HEK293 (cell line): ENCODE measurements around the gene TTLL10.

Experiments
- CTCF ChIA-PET: fragments of 350-600 bp; formaldehyde crosslinking; extraction: SDS; loops from one replicate; lab custom pipeline; 2021; ENCODE audit warnings: antibody characterized with exemption; lab: Yijun Ruan, JAX
- POLR2A ChIA-PET: fragments of 300-600 bp; formaldehyde crosslinking; extraction: SDS; loops from one replicate; lab custom pipeline; 2020; ENCODE audit warnings: antibody characterized with exemption, inconsistent platforms; lab: Yijun Ruan, JAX
- H3K27ac ChIP-seq: fragments of 200-500 bp; sonication (Bioruptor generic); 2 replicates; pipeline ENCODE4 v1.5.1; 2014; ENCODE audit warnings: low read depth, low read length, control low read depth, inconsistent platforms; ENCODE audit errors: extremely low read depth
- H3K36me3 ChIP-seq, 2 experiments: fragments of 200-500 bp in 1 of 2; sonication (Bioruptor generic) in 1 of 2; 1 replicate in 1 of 2; 2 replicates in 1 of 2; pipeline ENCODE4 v1.5.1; 2014 to 2017; ENCODE audit warnings: inconsistent platforms in 2 of 2, low read length in 2 of 2; ENCODE audit not compliant: control insufficient read depth in 2 of 2, insufficient read depth in 1 of 2
- H3K4me1 ChIP-seq: fragments of 200-500 bp; sonication (Bioruptor generic); 2 replicates; pipeline ENCODE4 v1.5.1; 2014; ENCODE audit warnings: mild to moderate bottlenecking, low read length, inconsistent platforms; ENCODE audit not compliant: control insufficient read depth, insufficient read depth
- H3K4me3 ChIP-seq: 2 replicates; pipeline ENCODE4 v1.5.1; 2011; ENCODE audit warnings: low read depth, mild to moderate bottlenecking, control low read depth, low read length, moderate library complexity
- H3K9me3 ChIP-seq: fragments of 200-500 bp; sonication (Bioruptor generic); 2 replicates; pipeline ENCODE4 v1.5.1; 2014; ENCODE audit warnings: low read depth, low read length, inconsistent platforms; ENCODE audit not compliant: control insufficient read depth, insufficient read depth
- ELK4 ChIP-seq: IDR thresholded peaks from 2 replicates; pipeline ENCODE4 v1.6.1; 2011; ENCODE audit warnings: mild to moderate bottlenecking, low read depth, low read length, borderline replicate concordance
- GLIS2 ChIP-seq: fragments of 450-650 bp; formaldehyde crosslinking; IDR thresholded peaks from 2 replicates; pipeline ENCODE4 v1.5.1; 2016; ENCODE audit warnings: missing biosample characterization, missing genetic modification characterization
- KLF17 ChIP-seq: fragments of 450-650 bp; formaldehyde crosslinking; IDR thresholded peaks from 2 replicates; pipeline ENCODE4 v1.5.1; 2016; ENCODE audit warnings: missing biosample characterization, missing genetic modification characterization
- MEIS1 ChIP-seq: sonication (generic); formaldehyde crosslinking; IDR thresholded peaks from 2 replicates; pipeline ENCODE4 v1.8.1; 2022; ENCODE audit warnings: missing genetic modification reagents, mild to moderate bottlenecking, borderline replicate concordance
- PBX3 ChIP-seq: sonication (generic); formaldehyde crosslinking; IDR thresholded peaks from 2 replicates; pipeline ENCODE4 v1.8.1; 2022; ENCODE audit warnings: mild to moderate bottlenecking, moderate library complexity, missing genetic modification reagents
- ZBTB26 ChIP-seq: fragments of 450-650 bp; formaldehyde crosslinking; optimal IDR thresholded peaks from 2 replicates; pipeline ENCODE3; 2016; ENCODE audit warnings: missing biosample characterization, mild to moderate bottlenecking, missing genetic modification characterization
- ZBTB44 ChIP-seq: fragments of 450-650 bp; IDR thresholded peaks from 2 replicates; pipeline ENCODE4 v1.5.1; 2018; ENCODE audit warnings: missing biosample characterization, mild to moderate bottlenecking, missing genetic modification characterization
- ZNF132 ChIP-seq: fragments of 450-650 bp; formaldehyde crosslinking; IDR thresholded peaks from 2 replicates; pipeline ENCODE4 v1.5.1; 2017; ENCODE audit warnings: missing biosample characterization, missing genetic modification characterization, borderline replicate concordance
- ZNF140 ChIP-seq: fragments of 450-650 bp; formaldehyde crosslinking; IDR thresholded peaks from 2 replicates; pipeline ENCODE4 v1.5.1; 2016; ENCODE audit warnings: missing biosample characterization, missing genetic modification characterization
- ZNF146 ChIP-seq: fragments of 450-650 bp; formaldehyde crosslinking; IDR thresholded peaks from 2 replicates; pipeline ENCODE4 v1.5.1; 2016; ENCODE audit warnings: missing biosample characterization, missing genetic modification characterization
- ZNF16 ChIP-seq: fragments of 450-650 bp; formaldehyde crosslinking; IDR thresholded peaks from 2 replicates; pipeline ENCODE4 v1.5.1; 2016; ENCODE audit warnings: low read depth, missing biosample characterization, missing genetic modification characterization
- ZNF169 ChIP-seq: fragments of 450-650 bp; formaldehyde crosslinking; IDR thresholded peaks from 2 replicates; pipeline ENCODE4 v1.5.1; 2016; ENCODE audit warnings: missing biosample characterization, missing genetic modification characterization
- ZNF211 ChIP-seq: fragments of 450-650 bp; formaldehyde crosslinking; IDR thresholded peaks from 2 replicates; pipeline ENCODE4 v1.5.1; 2016; ENCODE audit warnings: low read depth, missing biosample characterization, missing genetic modification characterization
- ZNF23 ChIP-seq: fragments of 450-650 bp; formaldehyde crosslinking; IDR thresholded peaks from 2 replicates; pipeline ENCODE4 v1.5.1; 2016; ENCODE audit warnings: missing biosample characterization, missing genetic modification characterization, borderline replicate concordance
- ZNF311 ChIP-seq: fragments of 450-650 bp; formaldehyde crosslinking; IDR thresholded peaks from 2 replicates; pipeline ENCODE4 v1.5.1; 2017; ENCODE audit warnings: missing biosample characterization, missing genetic modification characterization, borderline replicate concordance
- ZNF416 ChIP-seq: fragments of 450-650 bp; formaldehyde crosslinking; IDR thresholded peaks from 2 replicates; pipeline ENCODE4 v1.5.1; 2016; ENCODE audit warnings: missing biosample characterization, missing genetic modification characterization
- ZNF423 ChIP-seq: fragments of 450-650 bp; formaldehyde crosslinking; IDR thresholded peaks from 2 replicates; pipeline ENCODE4 v1.5.1; 2016; ENCODE audit warnings: missing biosample characterization, missing genetic modification characterization
- ZNF561 ChIP-seq: fragments of 450-650 bp; IDR thresholded peaks from 2 replicates; pipeline ENCODE4 v1.5.1; 2018; ENCODE audit warnings: missing biosample characterization, missing genetic modification characterization, borderline replicate concordance
- ZNF621 ChIP-seq: fragments of 450-650 bp; formaldehyde crosslinking; IDR thresholded peaks from 2 replicates; pipeline ENCODE4 v1.5.1; 2017; ENCODE audit warnings: missing biosample characterization, missing genetic modification characterization
- ZNF629 ChIP-seq: fragments of 450-650 bp; formaldehyde crosslinking; IDR thresholded peaks from 2 replicates; pipeline ENCODE4 v1.5.1; 2017; ENCODE audit warnings: missing biosample characterization, missing genetic modification characterization
- ZNF704 ChIP-seq: fragments of 450-650 bp; formaldehyde crosslinking; IDR thresholded peaks from 2 replicates; pipeline ENCODE4 v1.5.1; 2016; ENCODE audit warnings: missing biosample characterization, missing genetic modification characterization
- ZNF768 ChIP-seq: fragments of 450-650 bp; formaldehyde crosslinking; IDR thresholded peaks from 2 replicates; pipeline ENCODE4 v1.5.1; 2018; ENCODE audit warnings: missing biosample characterization, mild to moderate bottlenecking, missing genetic modification characterization
- ZSCAN23 ChIP-seq: fragments of 450-650 bp; formaldehyde crosslinking; IDR thresholded peaks from 2 replicates; pipeline ENCODE4 v1.5.1; 2016; ENCODE audit warnings: missing biosample characterization, missing genetic modification characterization

Gene TTLL10

GRCh38 chr1:1232208-1232795 is 58.6 kb downstream of the TTLL10 start, which contains the start of gene B3GALT6:
TSS of gene B3GALT6 (plus strand) at chr1:1232237. CDS start at chr1:1232279, 42 bp downstream.
- CTCF ChIA-PET = interaction anchor here (1.7 kb wide), 1 partner anchor 18 kb away, joined by 4 read pairs; no protein-coding TSS in a partner anchor
- no peaks in the 10 kb centered on the region for H3K9me3 ChIP-seq
- 0 out of 2 replicates have a peak, but pooled peaks have one; percentile 1 for TF ChIP-seq ELK4
- no peak for TF ChIP-seq ZNF146 (tag by site-specific recombination)
- TF ChIP-seq MEIS1 (CRISPR knock-in tag) = 0 out of 2 replicates have a peak, but pooled peaks have one; percentile 31
- no peak for TF ChIP-seq KLF17
- TF ChIP-seq, all 188 proteins: peak for 2
- Histone ChIP-seq H3K4me3 (peak within 1 kb of the TSS; percentile 81), H3K4me1 (no peaks in the 10 kb centered on the region; the same call in 1 of the 2 replicates), H3K27ac (peak within 1 kb of the TSS; percentile 90), H3K36me3 (peaks cover 0 to 37% of the 10 kb centered on the region in 2 experiments; a peak in 1 of 3 replicates)
- POLR2A ChIA-PET = no interaction called here

GRCh38 chr1:1232796-1233566 is 59.3 kb downstream of the TTLL10 start:
- TF ChIP-seq ZNF561 (tag by site-specific recombination) = no peak
- TF ChIP-seq GLIS2 (tag by site-specific recombination) = no peak
- TF ChIP-seq ZBTB26 (tag by site-specific recombination) = no peak
- TF ChIP-seq ZNF132 (tag by site-specific recombination) = no peak
- no peak for TF ChIP-seq ZNF621 (tag by site-specific recombination)
- TF ChIP-seq MEIS1 (CRISPR knock-in tag) = no peak
- TF ChIP-seq ZNF23 = no peak
- no peak for TF ChIP-seq ZNF16 (tag by site-specific recombination)
- H3K9me3 ChIP-seq = no peaks in the 10 kb centered on the region
- CTCF ChIA-PET = no interaction called here
- POLR2A ChIA-PET = no interaction called here
- H3K4me1 ChIP-seq = no peaks in the 10 kb centered on the region; the same call in 1 of the 2 replicates
- peak overlapping the region; percentile 90; the same call in 1 of the 2 replicates for H3K27ac ChIP-seq
- peaks cover 0 to 31% of the 10 kb centered on the region in 2 experiments; a peak in 1 of 3 replicates for H3K36me3 ChIP-seq
- no peak overlapping the region for H3K4me3 ChIP-seq

- CTCF ChIA-PET = no interaction called here
- POLR2A ChIA-PET = no interaction called here
- no peak overlapping the region for H3K4me3 ChIP-seq
- no peaks in the 10 kb centered on the region; the same call in 1 of the 2 replicates for H3K4me1 ChIP-seq
- H3K27ac ChIP-seq = peak overlapping the region; percentile 90; the same call in 1 of the 2 replicates
- no peaks in the 10 kb centered on the region for H3K9me3 ChIP-seq
- peaks cover 0 to 25% of the 10 kb centered on the region in 2 experiments; a peak in 1 of 3 replicates for H3K36me3 ChIP-seq
- TF ChIP-seq ZNF423 (tag by site-specific recombination) (no peak), ZNF211 (tag by site-specific recombination) (no peak), ZNF629 (tag by site-specific recombination) (no peak), ZNF140 (tag by site-specific recombination) (no peak), ZBTB44 (tag by site-specific recombination) (no peak), ZNF704 (tag by site-specific recombination) (no peak), ZNF768 (tag by site-specific recombination) (no peak), ZSCAN23 (tag by site-specific recombination) (no peak), ZNF311 (tag by site-specific recombination) (no peak), ZNF169 (tag by site-specific recombination) (no peak), PBX3 (CRISPR knock-in tag) (no peak), ZNF416 (tag by site-specific recombination) (no peak)
Observed at GRCh38 chr1:1233567-1233892, 59.9 kb downstream of the TTLL10 start.
